Measurements from ENCODE around the gene ATP9B.

Gene ATP9B

DNA sequence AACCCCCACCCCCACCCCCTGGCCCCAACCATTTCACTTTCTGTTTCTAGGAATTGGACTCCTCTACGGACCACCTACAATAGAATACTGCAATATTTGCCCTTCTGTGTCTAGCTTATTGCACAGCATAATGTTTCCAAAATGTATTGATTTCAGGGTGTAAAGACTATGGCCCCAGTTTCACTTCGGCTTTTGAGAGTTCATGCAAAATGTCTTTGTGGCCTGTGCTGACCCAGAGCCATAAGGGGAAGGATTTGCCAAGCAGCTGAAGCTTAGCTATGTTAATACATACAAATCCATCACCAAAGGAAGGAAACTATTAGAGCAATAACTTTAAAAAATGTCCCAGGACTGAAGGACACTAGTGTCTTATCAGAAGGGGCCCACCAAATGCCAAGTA is 11.2 kb upstream of the ATP9B start:
- no peak for TF ChIP-seq ZFP30 (CRISPR knock-in tag; IDR thresholded peaks at IDR 0.05)
- TF ChIP-seq BACH2 (CRISPR knock-in tag; IDR thresholded peaks at IDR 0.05; ENCODE audit: borderline replicate concordance), result no peak
- TF ChIP-seq PATZ1 (CRISPR knock-in tag; IDR thresholded peaks at IDR 0.05; ENCODE audit: borderline replicate concordance), result no peak
- TF ChIP-seq GLIS3 (CRISPR knock-in tag; IDR thresholded peaks at IDR 0.05), result no peak
- TF ChIP-seq OSR1 (CRISPR knock-in tag; IDR thresholded peaks at IDR 0.05), result no peak
- no peak for TF ChIP-seq SNAI2 (CRISPR knock-in tag; IDR thresholded peaks at IDR 0.05)
- TF ChIP-seq ZC3H10 (CRISPR knock-in tag; IDR thresholded peaks at IDR 0.05), result no peak
- no peak for TF ChIP-seq ISL1 (CRISPR knock-in tag; IDR thresholded peaks at IDR 0.05)
- no peak for TF ChIP-seq CSDC2 (CRISPR knock-in tag; IDR thresholded peaks at IDR 0.05)
- no peak for TF ChIP-seq ZFP3 (CRISPR knock-in tag; IDR thresholded peaks at IDR 0.05)
- TF ChIP-seq TCF4 (CRISPR knock-in tag; IDR thresholded peaks at IDR 0.05; ENCODE audit: borderline replicate concordance), result no peak
- TF ChIP-seq, protein P1, sequence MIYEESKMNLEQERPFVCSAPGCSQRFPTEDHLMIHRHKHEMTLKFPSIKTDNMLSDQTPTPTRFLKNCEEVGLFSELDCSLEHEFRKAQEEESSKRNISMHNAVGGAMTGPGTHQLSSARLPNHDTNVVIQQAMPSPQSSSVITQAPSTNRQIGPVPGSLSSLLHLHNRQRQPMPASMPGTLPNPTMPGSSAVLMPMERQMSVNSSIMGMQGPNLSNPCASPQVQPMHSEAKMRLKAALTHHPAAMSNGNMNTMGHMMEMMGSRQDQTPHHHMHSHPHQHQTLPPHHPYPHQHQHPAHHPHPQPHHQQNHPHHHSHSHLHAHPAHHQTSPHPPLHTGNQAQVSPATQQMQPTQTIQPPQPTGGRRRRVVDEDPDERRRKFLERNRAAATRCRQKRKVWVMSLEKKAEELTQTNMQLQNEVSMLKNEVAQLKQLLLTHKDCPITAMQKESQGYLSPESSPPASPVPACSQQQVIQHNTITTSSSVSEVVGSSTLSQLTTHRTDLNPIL (CRISPR knock-in tag; IDR thresholded peaks at IDR 0.05; ENCODE audit: low read depth), result no peak
- ATAC-seq, result no peak

GRCh38 chr18:79062806-79063205 is 6.4 kb upstream of the ATP9B start:
- no peak for ATAC-seq
- TF ChIP-seq ZNF8 (CRISPR knock-in tag; IDR thresholded peaks at IDR 0.05) (no peak), ISL1 (CRISPR knock-in tag; IDR thresholded peaks at IDR 0.05) (no peak), ZC3H10 (CRISPR knock-in tag; IDR thresholded peaks at IDR 0.05) (no peak), ZNF70 (CRISPR knock-in tag; IDR thresholded peaks at IDR 0.05) (no peak), PATZ1 (CRISPR knock-in tag; IDR thresholded peaks at IDR 0.05; ENCODE audit: borderline replicate concordance) (no peak), ZFP30 (CRISPR knock-in tag; IDR thresholded peaks at IDR 0.05) (no peak), ZNF565 (CRISPR knock-in tag; conservative IDR thresholded peaks at IDR 0.05; ENCODE audit: low read depth) (no peak), OSR1 (CRISPR knock-in tag; IDR thresholded peaks at IDR 0.05) (no peak), SNAI2 (CRISPR knock-in tag; IDR thresholded peaks at IDR 0.05) (no peak)

DNA sequence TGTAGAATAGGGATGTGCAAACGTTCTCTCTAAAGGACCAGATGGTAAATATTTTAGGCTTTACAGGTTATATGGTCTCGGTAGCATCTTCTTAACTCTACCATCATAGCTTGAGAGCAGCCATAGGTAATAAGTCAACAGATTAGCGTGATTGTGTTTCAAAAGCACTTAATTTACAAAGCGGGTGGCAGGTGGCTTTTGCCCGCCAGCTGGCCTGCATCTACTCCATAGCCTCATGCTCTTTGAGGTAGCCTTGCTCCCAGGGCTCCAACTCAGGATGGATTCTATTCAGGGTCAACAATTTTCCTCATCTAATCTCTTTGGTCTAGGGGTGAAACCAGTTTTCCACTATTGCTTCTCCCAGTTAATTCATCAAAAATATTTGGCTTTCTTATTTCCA is 5.0 kb upstream of the ATP9B start:
- no peak for ATAC-seq
- TF ChIP-seq ZNF565 (CRISPR knock-in tag; conservative IDR thresholded peaks at IDR 0.05; ENCODE audit: low read depth) (no peak), POU6F1 (CRISPR knock-in tag; IDR thresholded peaks at IDR 0.05; ENCODE audit: borderline replicate concordance, low read depth) (no peak), ZFP3 (CRISPR knock-in tag; IDR thresholded peaks at IDR 0.05) (no peak), ARNTL (CRISPR knock-in tag; IDR thresholded peaks at IDR 0.05; ENCODE audit: borderline replicate concordance, low read depth) (no peak), OSR1 (CRISPR knock-in tag; IDR thresholded peaks at IDR 0.05) (no peak), BACH2 (CRISPR knock-in tag; IDR thresholded peaks at IDR 0.05; ENCODE audit: borderline replicate concordance) (no peak), ZC3H10 (CRISPR knock-in tag; IDR thresholded peaks at IDR 0.05) (no peak)
- TF ChIP-seq, protein P1 (CRISPR knock-in tag; IDR thresholded peaks at IDR 0.05; ENCODE audit: low read depth), result no peak

DNA sequence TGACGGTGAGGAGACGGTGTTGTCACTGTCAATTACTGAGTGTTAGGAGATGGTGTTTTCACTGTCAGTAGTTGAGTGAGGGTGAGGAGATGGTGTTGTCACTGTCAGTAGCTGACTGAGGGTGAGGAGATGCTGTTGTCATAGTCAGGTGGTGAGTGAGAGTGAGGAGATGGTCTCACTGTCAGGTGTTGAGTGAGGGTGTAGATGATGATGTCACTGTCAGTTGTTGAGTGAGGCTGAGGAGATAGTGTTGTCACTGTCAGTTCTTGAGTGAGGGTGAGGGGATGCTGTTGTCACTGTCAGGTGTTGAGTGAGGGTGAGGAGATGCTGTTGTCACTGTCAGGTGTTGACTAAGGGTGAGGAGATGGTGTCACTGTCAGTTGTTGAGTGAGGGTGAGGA is 3.4 kb upstream of the ATP9B start:
- ATAC-seq, result no peak
- TF ChIP-seq PATZ1 (CRISPR knock-in tag; IDR thresholded peaks at IDR 0.05; ENCODE audit: borderline replicate concordance) (no peak), TSHZ2 (CRISPR knock-in tag; IDR thresholded peaks at IDR 0.05) (no peak), ZNF8 (CRISPR knock-in tag; IDR thresholded peaks at IDR 0.05) (no peak), CSRNP3 (CRISPR knock-in tag; IDR thresholded peaks at IDR 0.05) (no peak), GLIS3 (CRISPR knock-in tag; IDR thresholded peaks at IDR 0.05) (no peak), TCF4 (CRISPR knock-in tag; IDR thresholded peaks at IDR 0.05; ENCODE audit: borderline replicate concordance) (no peak), SNAI2 (CRISPR knock-in tag; IDR thresholded peaks at IDR 0.05) (no peak), TOX (CRISPR knock-in tag; IDR thresholded peaks at IDR 0.05; ENCODE audit: borderline replicate concordance) (no peak), ARNTL (CRISPR knock-in tag; IDR thresholded peaks at IDR 0.05; ENCODE audit: borderline replicate concordance, low read depth) (no peak), BACH2 (CRISPR knock-in tag; IDR thresholded peaks at IDR 0.05; ENCODE audit: borderline replicate concordance) (no peak)
